Gastrocnemius medialis (tissue), 4 donors: ENCODE results near the gene HBQ1.

Experiments
- CTCF ChIP-seq, 5 experiments: fragments of 450-650 bp in 3 of 5; fragments of 200-600 bp in 2 of 5; sonication (generic) in 2 of 5; IDR thresholded peaks in 4 of 5; conservative IDR thresholded peaks in 1 of 5; 1 replicate in 4 of 5; 2 replicates in 1 of 5; pipeline ENCODE4 v1.5.1; 2016 to 2019; ENCODE audit warnings: antibody characterized with exemption in 5 of 5, mild to moderate bottlenecking in 3 of 5, moderate library complexity in 3 of 5
- POLR2A ChIP-seq, 2 donors: fragments of 450-650 bp; IDR thresholded peaks; one replicate each; pipeline ENCODE4 v1.6.1; 2017; ENCODE audit warnings: antibody characterized with exemption in 2 of 2, mild to moderate bottlenecking in 2 of 2, moderate library complexity in 2 of 2

- no peak for TF ChIP-seq CTCF (IDR thresholded peaks at IDR 0.05 in 4 of 5, conservative IDR thresholded peaks at IDR 0.05 in 1 of 5)
- TF ChIP-seq POLR2A (IDR thresholded peaks at IDR 0.05), result no peak
Measured at GRCh38 chr16:167122-167690, 13.1 kb upstream of the HBQ1 start.
